ENCODE measurements around the gene GIGYF2. TPM values are rescaled to one million over a fixed set of nuclear protein-coding genes. Genes with fewer than 3 reads are reported as not detected.

Gene GIGYF2
- total RNA-seq, 1 experiment from 2014 or later, result 55.3 TPM

GRCh38 chr2:232783278-232783677, 86.1 kb downstream of the GIGYF2 start:
- Histone ChIP-seq H3K27ac (ENCODE audit: insufficient read length, low read depth, low read length) (no peak overlapping the region), H4K91ac (ENCODE audit: insufficient read length, low read depth, low read length) (no peak overlapping the region), H3K9me3 (ENCODE audit: control insufficient read depth, low read depth, low read length) (no peaks in the 10 kb centered on the region), H4K5ac (ENCODE audit: insufficient read length, low read depth, low read length) (no peak overlapping the region), H3K9ac (ENCODE audit: extremely low read depth, insufficient read length, low read length) (no peak overlapping the region), H3K4me2 (ENCODE audit: insufficient read depth, insufficient read length, low read length) (no peak overlapping the region), H3K4me1 (ENCODE audit: insufficient read depth, low read length) (no peaks in the 10 kb centered on the region), H3K18ac (ENCODE audit: insufficient read length, low read depth, low read length) (no peak overlapping the region), H2BK120ac (ENCODE audit: low read depth, low read length, poor library complexity, severe bottlenecking) (no peak overlapping the region), H3K23me2 (ENCODE audit: insufficient read length, low read depth, low read length, poor library complexity, severe bottlenecking) (no peaks in the 10 kb centered on the region), H2BK12ac (ENCODE audit: insufficient read length, low read depth, low read length) (no peak overlapping the region), H2AFZ (ENCODE audit: low read length) (no peak overlapping the region), H3K27me3 (ENCODE audit: insufficient read depth, low read length) (no peaks in the 10 kb centered on the region), H3K4ac (ENCODE audit: low read depth, low read length) (no peak overlapping the region), H4K20me1 (ENCODE audit: control insufficient read depth, insufficient read depth, insufficient read length) (no peaks in the 10 kb centered on the region), H2AK5ac (ENCODE audit: insufficient read length, low read length) (no peak overlapping the region), H3K56ac (ENCODE audit: insufficient read length, low read depth, low read length) (no peak overlapping the region), H3K79me2 (ENCODE audit: insufficient read depth, low read length) (no peaks in the 10 kb centered on the region), H3K79me1 (ENCODE audit: insufficient read depth, low read depth, low read length, poor library complexity, severe bottlenecking) (no peaks in the 10 kb centered on the region), H2BK20ac (ENCODE audit: low read depth, low read length, poor library complexity, severe bottlenecking) (no peak overlapping the region), H4K8ac (replicated peaks; ENCODE audit: insufficient read length, low read depth, low read length) (no peak overlapping the region), H2BK15ac (ENCODE audit: low read depth, low read length) (no peak overlapping the region), H3T11ph (ENCODE audit: low read length) (no peak overlapping the region), H3K14ac (ENCODE audit: insufficient read depth, low read length) (no peak overlapping the region), H2BK5ac (ENCODE audit: insufficient read length, low read length) (no peak overlapping the region), H3K23ac (ENCODE audit: insufficient read length, low read depth, low read length) (no peak overlapping the region)
- no peaks in the 10 kb centered on the region for H3K27me3 Mint-ChIP-seq (ENCODE audit: low read depth)
- H3K4me3 Mint-ChIP-seq, result no peak overlapping the region
- no peak for TF ChIP-seq CTCF (conservative IDR thresholded peaks at IDR 0.05)
- no peaks in the 10 kb centered on the region for H3K9me3 Mint-ChIP-seq
- DNase-seq, result no peak
- H3K27ac Mint-ChIP-seq, result no peak overlapping the region
- peaks cover 3 to 22% (median 19%) of the 10 kb centered on the region in 3 experiments; a peak in 5 of 7 replicates for H3K36me3 Mint-ChIP-seq (ENCODE audit: insufficient read depth in 1 of 3, low read depth in 3 of 3)
- H3K4me1 Mint-ChIP-seq, result no peaks in the 10 kb centered on the region

Measured in H9 (cell line).